HG03103 (cell line): ENCODE data around the gene FOXA3.

Experiments used
- ATAC-seq: cut with Tn5 transposase; IDR thresholded peaks from one replicate; pipeline ENCODE4 v1.9.1; 2021; ENCODE audit warnings: low read depth; ENCODE audit not compliant: unreplicated experiment

FOXA3 gene

GRCh38 chr19:45863840-45864628 is at the start of gene FOXA3:
TSS of gene FOXA3 (plus strand) at chr19:45864326. CDS start at chr19:45864457, 131 bp downstream.
- ATAC-seq: no peak

- ATAC-seq: no peak
Measured at GRCh38 chr19:45814851-45815480, 49.2 kb upstream of the FOXA3 start, which contains the start of gene RSPH6A. TSS of gene RSPH6A (minus strand) at chr19:45815308. CDS start at chr19:45815176, 132 bp downstream.

- ATAC-seq: no peak
Measured at GRCh38 chr19:45815481-45816216, 48.5 kb upstream of the FOXA3 start.

DNA sequence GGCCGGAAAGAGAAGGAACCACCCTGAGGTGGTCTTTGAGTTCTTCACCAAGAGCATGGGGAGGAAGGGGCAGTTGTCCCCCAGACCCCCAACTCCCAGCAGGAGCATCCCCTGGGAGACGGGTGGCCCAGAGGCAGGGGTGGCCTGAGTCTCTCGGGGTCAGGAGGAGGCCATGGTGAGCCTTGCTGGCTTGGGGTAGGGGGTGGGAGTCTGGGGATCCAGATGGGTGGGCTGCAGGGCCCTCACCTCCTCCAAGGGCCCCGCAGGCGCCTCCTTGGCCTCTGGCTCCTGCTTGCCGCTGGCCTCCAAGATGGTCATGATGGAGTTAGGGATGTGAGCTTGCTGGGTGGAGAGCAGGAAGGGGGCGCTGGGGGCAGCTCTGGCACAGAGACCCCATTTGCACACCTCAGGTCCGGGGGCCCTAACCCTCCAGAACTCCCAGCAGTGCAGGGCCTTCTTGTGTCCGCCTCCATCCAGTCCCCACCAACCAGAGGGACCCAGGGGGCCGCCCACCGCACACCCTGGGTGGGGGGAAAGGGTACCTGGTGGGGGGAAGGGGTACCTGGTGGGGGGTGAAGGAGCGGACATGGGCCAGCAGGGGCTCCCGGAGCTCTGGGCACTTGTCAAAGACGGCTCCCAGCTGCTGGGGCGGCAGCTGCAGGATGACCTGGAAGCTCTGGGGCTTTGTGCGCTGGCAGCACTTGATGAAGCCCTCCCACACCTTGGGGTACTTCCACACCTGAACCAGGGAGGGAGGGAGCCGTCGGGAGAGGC is 47.7 kb upstream of the FOXA3 start:
- no peak for ATAC-seq

GRCh38 chr19:45817010-45817724 is 47.0 kb upstream of the FOXA3 start:
- ATAC-seq: no peak

GRCh38 chr19:45817725-45818301 is 46.3 kb upstream of the FOXA3 start:
- ATAC-seq: no peak

GRCh38 chr19:45819769-45820168 is 44.4 kb upstream of the FOXA3 start:
- no peak for ATAC-seq

GRCh38 chr19:45820413-45821102 is 43.6 kb upstream of the FOXA3 start:
- ATAC-seq: no peak

DNA sequence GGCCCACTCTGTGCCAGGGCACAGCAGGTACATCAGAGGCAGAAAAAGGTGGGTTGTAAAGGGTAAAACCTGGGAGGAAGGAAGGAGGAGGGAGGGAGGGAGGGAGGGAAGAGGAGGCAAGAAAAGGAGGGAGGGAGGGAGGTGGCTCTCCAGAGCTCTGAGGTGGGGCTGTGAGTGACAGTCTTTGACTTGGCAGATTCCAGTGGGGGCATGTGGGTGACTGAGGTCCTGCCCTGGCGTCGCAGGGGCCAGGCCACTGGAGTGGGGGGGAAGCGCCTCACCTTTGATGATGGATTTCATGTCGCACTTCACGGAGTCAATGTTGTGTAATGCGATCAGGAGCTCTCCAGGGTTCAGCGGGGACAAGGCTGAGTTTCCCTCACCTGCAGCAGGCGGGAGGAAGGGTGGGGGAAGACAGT is 43.0 kb upstream of the FOXA3 start:
- no peak for ATAC-seq

DNA sequence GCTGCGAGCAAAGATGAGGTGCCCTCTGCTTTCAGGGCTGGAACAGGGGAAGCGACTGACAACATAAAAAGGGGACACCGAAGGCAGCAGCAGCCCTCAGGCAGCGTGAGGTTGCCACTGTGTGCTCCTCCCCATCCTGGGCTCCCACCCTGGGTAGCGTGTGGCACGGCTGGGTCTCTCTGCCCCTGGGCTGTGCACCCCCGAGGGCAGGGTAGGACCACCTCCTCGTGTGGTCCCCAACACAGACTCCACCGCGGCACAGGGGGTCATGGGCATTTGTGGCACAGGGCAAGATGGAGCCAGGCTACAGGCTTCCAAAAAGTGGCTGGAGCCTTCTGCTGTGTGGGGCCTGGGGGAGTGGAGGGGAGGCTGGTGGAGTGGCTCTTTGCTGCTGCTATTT is 42.6 kb upstream of the FOXA3 start:
- no peak for ATAC-seq

DNA sequence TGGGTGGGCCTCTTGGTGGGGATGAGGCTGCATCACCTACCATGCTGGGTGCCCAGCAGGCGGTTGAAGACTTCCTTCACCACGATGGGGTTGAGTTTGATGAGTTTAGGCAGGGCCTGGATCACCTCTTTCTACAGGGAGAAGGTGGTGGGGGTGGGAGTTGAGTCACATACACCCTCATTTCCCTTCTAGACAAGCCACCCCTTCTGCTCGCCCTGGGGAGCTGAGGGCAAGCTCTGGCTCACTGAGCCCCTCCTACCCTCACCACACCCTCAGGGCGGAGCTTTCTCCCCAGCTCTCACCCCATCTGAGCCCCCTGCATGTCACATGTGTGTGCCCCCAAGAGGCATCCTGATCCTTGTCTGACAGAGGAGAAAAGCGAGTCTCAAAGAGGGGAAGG is 41.4 kb upstream of the FOXA3 start:
- ATAC-seq: no peak

GRCh38 chr19:45823182-45823581 is 40.9 kb upstream of the FOXA3 start:
- no peak for ATAC-seq

DNA sequence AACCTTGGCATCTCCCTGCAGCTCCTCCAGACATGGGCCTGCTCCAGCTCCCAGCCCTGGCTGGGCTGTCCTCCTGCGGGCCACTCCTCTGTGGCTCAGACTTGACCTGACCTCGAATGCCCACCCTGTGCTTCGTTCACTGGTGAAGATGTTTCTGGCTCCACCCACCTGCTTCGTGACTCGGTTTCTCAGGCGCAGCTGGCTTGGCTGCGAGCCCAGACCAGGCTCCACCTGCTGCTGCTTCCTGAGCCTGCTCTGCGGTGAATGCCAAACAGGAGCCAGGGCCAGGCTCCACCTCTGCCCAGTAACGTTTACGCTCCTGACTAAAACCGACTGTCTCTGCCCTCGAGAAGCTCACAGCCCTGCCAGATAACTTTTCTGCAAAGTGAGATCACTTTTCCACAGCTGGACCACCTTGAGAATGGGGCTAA is 40.1 kb upstream of the FOXA3 start:
- no peak for ATAC-seq

DNA sequence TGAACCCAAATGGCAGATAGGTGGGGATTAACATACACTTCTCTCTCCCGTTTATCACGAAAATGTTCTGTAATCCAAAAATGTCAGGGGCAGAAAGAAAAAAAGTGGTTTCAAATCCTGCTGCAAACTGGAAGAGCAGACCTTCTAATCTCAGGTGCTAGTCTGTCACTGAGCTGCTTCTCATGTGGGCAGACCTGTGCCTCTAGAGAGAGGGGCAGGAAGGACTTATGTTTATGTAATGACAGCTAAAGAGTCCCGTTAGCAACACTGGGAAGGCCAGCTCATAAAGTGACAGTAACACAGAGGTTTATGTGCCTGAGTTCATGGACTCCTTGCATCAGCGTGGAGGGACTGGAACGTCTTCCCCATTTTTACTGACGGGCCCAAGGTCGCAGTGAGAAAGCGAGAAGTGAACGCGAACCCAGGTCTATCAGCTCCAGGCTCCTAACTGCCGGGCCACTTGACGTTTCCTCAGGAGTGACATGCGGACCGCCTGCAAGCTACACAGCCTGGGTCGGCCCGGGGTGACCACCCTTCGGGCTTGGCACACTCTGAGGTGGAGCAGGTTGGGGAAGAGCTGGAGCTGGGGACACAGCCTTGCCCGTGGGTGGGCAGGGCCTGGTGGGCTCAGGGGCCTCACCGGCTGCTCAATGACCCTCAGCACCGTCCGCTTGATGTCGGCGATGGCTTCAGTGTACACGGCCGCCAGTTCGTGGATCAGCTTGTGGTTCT is 39.4 kb upstream of the FOXA3 start:
- ATAC-seq: no peak

- ATAC-seq: no peak
Measured at GRCh38 chr19:45825263-45825605, 38.9 kb upstream of the FOXA3 start.

GRCh38 chr19:45825917-45826893 is 37.9 kb upstream of the FOXA3 start:
- ATAC-seq: no peak

GRCh38 chr19:45826934-45827333 is 37.2 kb upstream of the FOXA3 start:
- no peak for ATAC-seq
